ENCODE results near the gene ACOT12. TPM values are rescaled to one million over a fixed set of nuclear protein-coding genes. Genes with fewer than 3 reads are reported as not detected.

The ACOT12 gene
- total and polyA plus RNA-seq, 2 of the 13 experiments (the other 11 are each of a cell fraction or from before 2014, with no cell fraction given) = not detected

GRCh38 chr5:81336556-81336955, 57.4 kb downstream of the ACOT12 start:
- DNase-seq (ENCODE audit: low spot score) = no peak
- no peak overlapping the region for H2AFZ ChIP-seq (ENCODE audit: low read length)
- H3K4me3 ChIP-seq (replicated peaks in 1 of 3; ENCODE audit: insufficient read depth in 1 of 3, low read depth in 2 of 3, low read length in 3 of 3) = no peak overlapping the region
- ChIA-PET CTCF (ENCODE audit: low intra/inter-chr PET ratio, low total read pairs) (no interaction called here), POLR2A (no interaction called here)
- ATAC-seq = 0 out of 3 replicates have a peak, but pooled peaks have one; percentile 30
- H3K27me3 ChIP-seq (ENCODE audit: control insufficient read depth in 1 of 2, insufficient read depth in 2 of 2, low read length in 2 of 2) = no peaks in the 10 kb centered on the region
- no peaks in the 10 kb centered on the region for H3K79me2 ChIP-seq (ENCODE audit: insufficient read depth, low read length)
- no TSS peak for BruUV-seq (replicated peaks)
- H3K36me3 ChIP-seq (replicated peaks in 1 of 2; ENCODE audit: control insufficient read depth in 1 of 2, insufficient read depth in 2 of 2, low read length in 2 of 2) = no peaks in the 10 kb centered on the region
- in situ Hi-C loops (cut with HindIII; ENCODE audit: extremely low pct_ligation_motif_present, low pct_unique_long_range_greater_than_20kb) (no loop called here), intact Hi-C loops (cut with micrococcal nuclease; ENCODE audit: unreplicated experiment) (no loop called here)
- H3K4me1 ChIP-seq (ENCODE audit: insufficient read depth, low read length) = no peaks in the 10 kb centered on the region
- FAIRE-seq = no peak
- no peaks in the 10 kb centered on the region for H4K20me1 ChIP-seq (ENCODE audit: insufficient read depth, low read length)
- peak; percentile 58; the same call in 1 of the 2 replicates for TF ChIP-seq RFX3 (CRISPR knock-in tag; IDR thresholded peaks at IDR 0.05)
- peak; percentile 54 for TF ChIP-seq RFX1 (IDR thresholded peaks at IDR 0.05)
- TF ChIP-seq SKIL (CRISPR knock-in tag; IDR thresholded peaks at IDR 0.05; ENCODE audit: borderline replicate concordance) = no peak
- WGBS (ENCODE audit: low lambda C conversion rate) = 0% methylated on average over 1 of the region's 1 CpG
- H3K9ac ChIP-seq (ENCODE audit: insufficient read depth, low read depth, low read length) = no peak overlapping the region
- H3K27ac ChIP-seq (ENCODE audit: extremely low read length, insufficient read depth, low read length) = no peak overlapping the region
- no peaks in the 10 kb centered on the region for H3K9me3 ChIP-seq (ENCODE audit: low read length)
- no peak overlapping the region for H3K4me2 ChIP-seq (ENCODE audit: low read depth, low read length)

GRCh38 chr5:81335946-81336345, 58.0 kb downstream of the ACOT12 start:
- Histone ChIP-seq H3K27me3 (ENCODE audit: control insufficient read depth in 1 of 2, insufficient read depth in 2 of 2, low read length in 2 of 2) (no peaks in the 10 kb centered on the region), H3K4me1 (ENCODE audit: insufficient read depth, low read length) (no peaks in the 10 kb centered on the region), H3K4me2 (ENCODE audit: low read depth, low read length) (no peak overlapping the region), H3K27ac (ENCODE audit: extremely low read length, insufficient read depth, low read length) (no peak overlapping the region), H2AFZ (ENCODE audit: low read length) (no peak overlapping the region), H4K20me1 (ENCODE audit: insufficient read depth, low read length) (no peaks in the 10 kb centered on the region), H3K36me3 (replicated peaks in 1 of 2; ENCODE audit: control insufficient read depth in 1 of 2, insufficient read depth in 2 of 2, low read length in 2 of 2) (no peaks in the 10 kb centered on the region), H3K9ac (ENCODE audit: insufficient read depth, low read depth, low read length) (no peak overlapping the region), H3K4me3 (replicated peaks in 1 of 3; ENCODE audit: insufficient read depth in 1 of 3, low read depth in 2 of 3, low read length in 3 of 3) (no peak overlapping the region), H3K9me3 (ENCODE audit: low read length) (no peaks in the 10 kb centered on the region), H3K79me2 (ENCODE audit: insufficient read depth, low read length) (no peaks in the 10 kb centered on the region)
- no TSS peak for BruUV-seq (replicated peaks)
- in situ Hi-C loops (cut with HindIII; ENCODE audit: extremely low pct_ligation_motif_present, low pct_unique_long_range_greater_than_20kb) = no loop called here
- ChIA-PET POLR2A (no interaction called here), CTCF (ENCODE audit: low intra/inter-chr PET ratio, low total read pairs) (no interaction called here)
- intact Hi-C loops (cut with micrococcal nuclease; ENCODE audit: unreplicated experiment) = no loop called here
- ATAC-seq (no peak), DNase-seq (ENCODE audit: low spot score) (no peak), FAIRE-seq (no peak)
- 17% methylated on average over 2 of the region's 2 CpGs for WGBS (ENCODE audit: low lambda C conversion rate)
- no peak for TF ChIP-seq AGO2 (optimal IDR thresholded peaks at IDR 0.05; ENCODE audit: low read depth, low read length)
- TF ChIP-seq ZNF720 (CRISPR knock-in tag; IDR thresholded peaks at IDR 0.05) = no peak
- no peak for TF ChIP-seq PRMT3 (CRISPR knock-in tag; IDR thresholded peaks at IDR 0.05; ENCODE audit: borderline replicate concordance, low read depth)
- no peak for TF ChIP-seq ZNF224 (CRISPR knock-in tag; IDR thresholded peaks at IDR 0.05)
- TF ChIP-seq RXRB (CRISPR knock-in tag; IDR thresholded peaks at IDR 0.05; ENCODE audit: borderline replicate concordance) = no peak
- TF ChIP-seq, protein P1, sequence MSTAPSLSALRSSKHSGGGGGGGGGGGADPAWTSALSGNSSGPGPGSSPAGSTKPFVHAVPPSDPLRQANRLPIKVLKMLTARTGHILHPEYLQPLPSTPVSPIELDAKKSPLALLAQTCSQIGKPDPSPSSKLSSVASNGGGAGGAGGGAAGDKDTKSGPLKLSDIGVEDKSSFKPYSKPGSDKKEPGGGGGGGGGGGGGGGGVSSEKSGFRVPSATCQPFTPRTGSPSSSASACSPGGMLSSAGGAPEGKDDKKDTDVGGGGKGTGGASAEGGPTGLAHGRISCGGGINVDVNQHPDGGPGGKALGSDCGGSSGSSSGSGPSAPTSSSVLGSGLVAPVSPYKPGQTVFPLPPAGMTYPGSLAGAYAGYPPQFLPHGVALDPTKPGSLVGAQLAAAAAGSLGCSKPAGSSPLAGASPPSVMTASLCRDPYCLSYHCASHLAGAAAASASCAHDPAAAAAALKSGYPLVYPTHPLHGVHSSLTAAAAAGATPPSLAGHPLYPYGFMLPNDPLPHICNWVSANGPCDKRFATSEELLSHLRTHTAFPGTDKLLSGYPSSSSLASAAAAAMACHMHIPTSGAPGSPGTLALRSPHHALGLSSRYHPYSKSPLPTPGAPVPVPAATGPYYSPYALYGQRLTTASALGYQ (CRISPR knock-in tag; IDR thresholded peaks at IDR 0.05) = no peak
- no peak for TF ChIP-seq NFE2L2 (IDR thresholded peaks at IDR 0.05; ENCODE audit: low read length)
- no peak for TF ChIP-seq FOSL2 (CRISPR knock-in tag; IDR thresholded peaks at IDR 0.05)
- no peak for TF ChIP-seq GPN1 (CRISPR knock-in tag; IDR thresholded peaks at IDR 0.05; ENCODE audit: borderline replicate concordance)
- no peak for TF ChIP-seq HMGXB4 (CRISPR knock-in tag; IDR thresholded peaks at IDR 0.05; ENCODE audit: borderline replicate concordance in 1 of 2, low read depth in 1 of 2)
- TF ChIP-seq PCBP2 (optimal IDR thresholded peaks at IDR 0.05; ENCODE audit: low read depth, low read length, poor library complexity, severe bottlenecking) = no peak
